Neural progenitor cell (in vitro differentiated cells): Measurements from ENCODE around the gene ATP6V1E1.
A peak's percentile ranks its signal among the peaks of the same experiment; 100 is the strongest.

Experiments
- CTCF ChIP-seq: fragments of 200-600 bp; sonication (generic); IDR thresholded peaks from 2 replicates; pipeline ENCODE4 v1.5.1; 2017; ENCODE audit warnings: antibody characterized with exemption, mild to moderate bottlenecking
- EZH2phosphoT487 ChIP-seq: fragments of 200-600 bp; sonication (generic); IDR thresholded peaks from 2 replicates; pipeline ENCODE4 v1.6.1; 2017; ENCODE audit warnings: antibody characterized with exemption

DNA sequence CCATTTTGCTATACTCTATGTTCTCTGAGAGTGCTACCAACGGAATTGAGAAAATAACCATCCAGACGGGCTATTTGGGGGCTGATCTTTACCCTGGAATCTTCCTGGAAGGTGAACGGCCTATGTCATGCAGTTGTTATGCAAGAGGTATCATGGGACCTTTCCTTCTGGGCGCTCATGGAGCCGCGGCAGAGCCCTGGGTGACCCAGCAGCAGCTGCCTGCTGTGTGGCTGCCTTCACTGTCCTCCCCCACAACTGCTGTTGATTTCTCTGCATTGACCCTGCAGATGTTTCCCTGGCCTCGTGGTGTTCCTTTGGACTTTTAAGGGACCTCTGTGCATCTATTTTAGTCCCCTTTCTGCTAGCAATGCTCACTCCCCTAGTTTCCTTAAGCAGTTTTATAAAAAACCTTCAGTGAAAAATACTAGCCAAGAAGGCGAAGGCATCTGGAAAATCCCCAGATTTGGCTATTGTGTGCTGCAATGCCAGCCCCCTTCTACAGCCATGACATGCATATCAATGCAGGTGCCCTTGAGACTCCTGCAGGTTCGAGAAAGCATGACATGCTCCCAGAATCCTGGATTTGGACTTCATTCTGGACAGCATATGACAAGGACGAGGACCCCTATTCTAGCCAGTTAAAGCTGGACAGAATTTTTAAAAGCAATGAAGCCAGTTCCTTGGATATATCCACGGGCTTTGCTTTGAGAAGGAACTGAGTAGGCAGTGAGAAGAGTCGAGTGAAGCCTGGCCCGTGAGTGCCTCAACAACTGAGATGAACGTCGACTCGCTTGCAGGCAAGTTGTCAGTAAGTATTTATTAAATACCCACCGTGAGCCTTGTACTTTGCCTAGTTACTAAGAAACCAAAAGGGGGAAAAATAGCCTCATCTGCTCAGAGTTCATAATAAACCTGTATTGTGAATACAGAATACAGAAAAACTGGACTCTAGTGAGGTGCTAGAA lies 65.4 kb downstream of the ATP6V1E1 start, which contains the start of gene SLC25A18:
- peak; percentile 29 for TF ChIP-seq CTCF
- TF ChIP-seq EZH2phosphoT487 = no peak
